Placental pericyte (primary cell): ENCODE measurements around the gene FICD. TPM values are rescaled to one million over a fixed set of nuclear protein-coding genes. Genes with fewer than 3 reads are reported as not detected.

Experiments
- total RNA-seq: library from RNA; depleted of rRNA; stranded (reverse); fragments of >200 nt; gene quantifications from 2 replicates; pipeline ENCODE4 v1.2.3, GENCODE V29; 2012

The FICD gene
- 18.2 and 114 TPM in 2 replicates for total RNA-seq

DNA sequence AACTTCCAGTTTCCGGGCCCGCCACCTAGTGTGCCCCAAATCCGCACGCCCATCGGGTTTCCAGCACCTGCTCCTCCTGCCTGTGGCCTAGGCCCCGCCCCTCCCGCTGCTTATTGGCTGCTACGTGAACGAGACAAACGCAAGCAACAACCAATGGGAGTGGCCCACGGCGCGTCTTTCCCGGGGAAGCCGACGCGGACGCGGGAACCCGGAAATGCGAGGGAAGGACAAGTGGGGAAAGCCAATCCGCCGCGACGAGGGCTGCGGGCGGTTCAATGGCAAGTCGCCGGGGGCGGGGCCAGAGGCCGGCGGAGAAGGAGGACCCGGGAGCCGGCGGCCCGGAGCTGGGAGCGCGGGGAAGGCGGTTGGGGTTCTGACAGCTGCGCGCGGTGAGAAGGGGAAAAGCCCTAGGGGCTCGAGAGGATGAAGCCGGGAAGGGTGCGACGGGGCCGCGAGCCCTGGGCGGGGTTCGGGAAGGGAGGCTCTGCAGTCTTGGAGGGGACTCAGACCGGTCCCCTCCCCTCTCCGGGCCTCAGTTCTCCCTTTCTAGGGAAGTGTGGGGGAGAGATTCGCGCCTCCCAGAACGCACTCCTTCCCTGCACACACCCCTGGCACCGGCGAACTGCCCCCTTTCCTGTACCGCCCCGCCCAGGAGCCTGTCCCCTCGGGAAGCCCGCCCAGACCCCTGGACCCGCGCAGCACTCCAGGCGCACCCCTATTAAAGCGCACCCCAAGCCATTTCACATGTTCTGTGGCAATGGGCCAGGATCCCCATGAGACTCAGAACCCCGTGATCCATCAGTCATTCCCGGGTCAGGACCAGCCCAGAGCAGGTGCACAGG is at the start of gene FICD:
Gene FICD, plus strand, starts transcription at position 305 of the 842 bp plus-strand sequence. CDS start 1,696 bp downstream, outside the sequence.

GRCh38 chr12:108560752-108561719 is 46.0 kb downstream of the FICD start, which contains the start of gene SART3:
TSS of gene SART3 (minus strand) at chr12:108561173. CDS start at chr12:108561154, 19 bp downstream.

DNA sequence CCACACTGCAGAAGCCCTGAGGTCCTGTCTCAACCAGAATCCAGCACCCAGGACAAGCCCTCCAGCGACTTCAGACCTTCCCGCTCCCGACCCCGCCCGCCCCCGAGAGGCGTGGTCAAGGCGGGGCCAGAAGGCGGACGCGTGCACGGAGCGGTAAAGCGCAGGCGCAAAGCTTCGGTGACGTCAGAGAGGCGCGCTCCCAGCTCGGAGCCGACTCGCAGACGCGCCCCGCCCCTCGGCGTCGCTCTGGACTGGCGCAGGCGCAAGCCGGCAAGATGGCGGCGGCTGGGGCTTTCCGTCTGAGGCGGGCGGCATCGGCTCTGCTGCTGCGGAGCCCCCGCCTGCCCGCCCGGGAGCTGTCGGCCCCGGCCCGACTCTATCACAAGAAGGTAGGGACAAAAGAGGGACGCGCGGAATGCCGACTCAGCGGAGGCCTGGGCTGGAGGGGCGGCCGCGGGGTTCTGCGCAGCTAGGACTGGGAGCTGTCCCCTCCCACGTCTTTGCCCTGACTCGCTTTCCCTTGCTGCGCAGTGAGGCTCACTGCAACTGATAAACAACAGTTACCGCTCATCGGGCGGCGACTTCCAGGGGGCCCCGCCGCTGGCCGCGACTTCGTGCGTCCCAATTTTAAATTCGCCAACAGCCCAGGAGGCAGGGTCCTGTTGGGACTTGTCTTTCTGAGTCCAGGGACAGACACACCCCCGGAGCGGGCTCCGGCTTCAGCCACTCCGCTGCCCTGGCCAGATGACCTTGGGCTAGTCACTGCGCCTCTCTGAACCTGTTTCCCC is 47.5 kb downstream of the FICD start, which contains the start of gene ISCU:
Gene ISCU, plus strand, starts transcription at position 249 of the 788 bp plus-strand sequence. Its CDS starts 27 bp downstream, at position 276.

Other genes with a start within 250 kb of the FICD start
- gene CMKLR1, start 176.0 kb upstream of the FICD start, total RNA-seq, result 1.1 and 7.4 TPM in 2 replicates
- 51.3 and 84.7 TPM in 2 replicates for gene SART3, start 45.9 kb downstream of the FICD start, total RNA-seq
- gene ISCU, start 47.3 kb downstream of the FICD start, total RNA-seq, result 72.4 and 181 TPM in 2 replicates
- 91.9 and 104 TPM in 2 replicates for gene TMEM119, start 82.8 kb downstream of the FICD start, total RNA-seq
- 1.3 and 2.1 TPM in 2 replicates for gene SELPLG, start 118.6 kb downstream of the FICD start, total RNA-seq
- 169 and 330 TPM in 2 replicates for gene CORO1C, start 216.2 kb downstream of the FICD start, total RNA-seq